Spleen (tissue), 11 donors: Measurements from ENCODE around the gene MTHFR. TPM values are rescaled to one million over a fixed set of nuclear protein-coding genes. Genes with fewer than 3 reads are reported as not detected.

Experiments used
- DNase-seq: peaks from one replicate; pipeline ENCODE4 v3.0.0-alpha.2; 2020
- H3K27ac ChIP-seq, 8 donors: fragments of 200-600 bp; sonication (generic) in 7 of 8; 1 replicate in 4 of 8; 2 replicates in 4 of 8; pipeline versions ENCODE4 v1.5.0 to v1.8.0; 2016 to 2021; ENCODE audit warnings: inconsistent platforms in 4 of 8, mild to moderate bottlenecking in 4 of 8, moderate library complexity in 1 of 8
- H3K27me3 ChIP-seq, 7 donors: fragments of 200-600 bp; sonication (generic) in 6 of 7; replicated peaks in 1 of 7; 1 replicate in 4 of 7; 2 replicates in 3 of 7; pipeline versions ENCODE4 v1.5.0 to v1.8.0; 2016 to 2021; ENCODE audit warnings: inconsistent platforms in 3 of 7, mild to moderate bottlenecking in 1 of 7
- H3K36me3 ChIP-seq, 6 donors: fragments of 200-600 bp; sonication (generic) in 5 of 6; 1 replicate in 4 of 6; 2 replicates in 2 of 6; pipeline versions ENCODE4 v1.5.0 to v1.8.0; 2016 to 2021; ENCODE audit warnings: inconsistent platforms in 2 of 6
- H3K4me1 ChIP-seq, 6 donors: fragments of 200-600 bp; sonication (generic) in 5 of 6; 1 replicate in 3 of 6; 2 replicates in 3 of 6; pipeline versions ENCODE4 v1.5.0 to v1.8.0; 2016 to 2021; ENCODE audit warnings: inconsistent platforms in 3 of 6
- H3K4me3 ChIP-seq, 8 donors: fragments of 200-600 bp; sonication (generic) in 7 of 8; 1 replicate in 4 of 8; 2 replicates in 4 of 8; pipeline versions ENCODE4 v1.5.0 to v1.8.0; 2016 to 2021; ENCODE audit warnings: inconsistent platforms in 4 of 8, mild to moderate bottlenecking in 4 of 8, moderate library complexity in 2 of 8
- H3K9me3 ChIP-seq, 8 donors: fragments of 200-600 bp; sonication (generic) in 7 of 8; 1 replicate in 4 of 8; 2 replicates in 4 of 8; pipeline versions ENCODE4 v1.5.0 to v1.8.0; 2016 to 2021; ENCODE audit warnings: inconsistent platforms in 4 of 8
- CTCF ChIP-seq, 11 experiments: fragments of 200-600 bp in 7 of 11; fragments of 450-650 bp in 4 of 11; sonication (generic) in 4 of 11; IDR thresholded peaks in 8 of 11; conservative IDR thresholded peaks in 3 of 11; 1 replicate in 7 of 11; 2 replicates in 4 of 11; pipeline versions ENCODE4 v1.4.0 to v1.8.0; 2016 to 2021; ENCODE audit warnings: antibody characterized with exemption in 11 of 11, inconsistent platforms in 4 of 11, mild to moderate bottlenecking in 1 of 11
- POLR2A ChIP-seq, 3 donors: fragments of 450-650 bp; IDR thresholded peaks; one replicate each; pipeline ENCODE4 v1.5.1; 2017; ENCODE audit warnings: antibody characterized with exemption in 3 of 3, mild to moderate bottlenecking in 1 of 3
- POLR2AphosphoS5 ChIP-seq, 3 donors: sonication (generic); formaldehyde crosslinking; IDR thresholded peaks; one replicate each; pipeline ENCODE4 v1.5.1; 2017; ENCODE audit warnings: antibody characterized with exemption in 3 of 3
- WGBS, 5 donors: extraction: QIAGEN DNeasy Blood & Tissue Kit in 3 of 5; methylation state at CpG; one replicate each; pipeline versions ENCODE4 v1.1.5 to v1.1.7; 2013 to 2018; 5-methylcytosine and 5-hydroxymethylcytosine counted together
- intact Hi-C: fragments of 100-400 bp; cut with DNase I; formaldehyde crosslinking; loops from one replicate; pipeline ENCODE4 v1.15.0; 2023; ENCODE audit warnings: low total_unique reads
- polyA plus RNA-seq, 3 donors: library from polyadenylated mRNA; stranded (reverse); fragments of 200-250 nt; gene quantifications; one replicate each; pipeline ENCODE4 v1.2.1, GENCODE V29; 2013
- total RNA-seq, 7 donors: library from RNA; depleted of rRNA in 3 of 7; stranded (reverse); fragments of >200 nt in 3 of 7; fragmentation: NEBNext Ultra II Directional in 4 of 7; extraction: Animal tissue kit (Norgen Biotek cat#: 25700) in 4 of 7; gene quantifications; one replicate each; pipeline versions ENCODE4 v1.1.0 to v1.2.1, GENCODE V29; 2016 to 2021
- donor health status: healthy with polysubstance abuse.
- donor health status: DM: no; HTN: no; CAD: no; lungs with moderate emphysema.
- donor health status: DM: no; HTN: no; CAD: no.
- donor health status: Bipolar disorder and iron deficiency.
- donor health status: healthy.
- donor health status: DM: no; HTN: no; CAD: no.
- donor health status: DM: yes; HTN: yes; CAD: no.

Gene MTHFR
- total and polyA plus RNA-seq, 10 donors: 6.7 to 79.8 (median 67.7) TPM

GRCh38 chr1:11768821-11769220 is 36.9 kb downstream of the MTHFR start:
- 43 to 61% (median 57%) methylated on average over 4 of the region's 4 CpGs for WGBS, 5 donors
- TF ChIP-seq POLR2AphosphoS5 (IDR thresholded peaks at IDR 0.05) (no peak), CTCF (IDR thresholded peaks at IDR 0.05 in 8 of 11, conservative IDR thresholded peaks at IDR 0.05 in 3 of 11) (no peak), POLR2A (IDR thresholded peaks at IDR 0.05) (no peak)
- no peak for DNase-seq
- intact Hi-C loops: no loop called here
- Histone ChIP-seq H3K27me3 (peaks cover 0 to 7% (median 0%) of the 10 kb centered on the region in 7 donors), H3K4me3 (no peak overlapping the region), H3K27ac (no peak overlapping the region), H3K36me3 (no peaks in the 10 kb centered on the region), H3K4me1 (peaks cover 0 to 7% (median 0%) of the 10 kb centered on the region in 6 donors), H3K9me3 (no peaks in the 10 kb centered on the region)

DNA sequence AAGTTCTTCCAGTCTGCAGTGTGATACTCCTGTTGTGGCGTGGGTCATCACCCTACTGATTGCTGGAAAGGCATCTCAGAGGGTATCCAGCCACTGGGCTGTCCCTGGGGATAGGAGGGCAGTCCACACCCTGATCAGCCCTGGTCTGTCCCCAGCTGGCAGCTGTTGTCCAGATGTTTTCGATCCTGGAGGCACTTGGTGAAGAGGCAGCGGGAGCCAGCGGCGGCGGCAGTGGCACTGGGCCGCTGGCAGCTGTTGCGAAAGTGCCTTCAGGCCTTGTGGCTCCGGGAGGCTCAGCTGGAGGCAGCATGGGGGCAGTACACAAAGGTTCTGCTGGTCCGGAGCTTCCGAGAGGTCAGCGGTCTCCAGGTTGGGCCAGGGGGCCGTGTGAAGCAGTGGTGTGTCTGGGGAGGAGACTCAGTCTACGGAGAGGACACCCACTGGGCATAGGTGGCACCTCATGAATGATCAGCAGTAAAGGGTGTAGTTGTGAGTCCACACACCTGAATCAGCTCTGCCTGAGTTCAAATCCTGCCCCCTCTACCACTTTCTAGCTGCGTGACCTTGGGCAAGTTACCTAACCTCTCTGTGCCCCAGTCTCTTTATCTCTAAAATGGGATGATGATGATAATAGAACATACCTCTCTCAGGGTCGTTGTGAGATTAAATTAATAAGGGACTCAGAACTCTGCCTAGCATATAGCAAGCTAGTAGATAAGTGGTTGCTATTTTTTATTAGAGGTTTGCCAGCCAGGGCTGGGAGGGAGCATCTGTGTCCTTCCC is 37.7 kb downstream of the MTHFR start:
- WGBS, 5 donors: 70 to 82% (median 73%) methylated on average over 11 to 16 of the region's 16 CpGs
- TF ChIP-seq CTCF (IDR thresholded peaks at IDR 0.05 in 8 of 11, conservative IDR thresholded peaks at IDR 0.05 in 3 of 11) (no peak), POLR2AphosphoS5 (IDR thresholded peaks at IDR 0.05) (peak in 1 of 3 donors; percentile 39), POLR2A (IDR thresholded peaks at IDR 0.05) (no peak)
- Histone ChIP-seq H3K9me3 (no peaks in the 10 kb centered on the region), H3K27me3 (peaks cover 0 to 7% (median 0%) of the 10 kb centered on the region in 7 donors), H3K4me1 (peaks cover 0 to 7% (median 0%) of the 10 kb centered on the region in 6 donors), H3K27ac (no peak overlapping the region), H3K36me3 (no peaks in the 10 kb centered on the region), H3K4me3 (no peak overlapping the region)
- no peak for DNase-seq
- intact Hi-C loops: no loop called here

DNA sequence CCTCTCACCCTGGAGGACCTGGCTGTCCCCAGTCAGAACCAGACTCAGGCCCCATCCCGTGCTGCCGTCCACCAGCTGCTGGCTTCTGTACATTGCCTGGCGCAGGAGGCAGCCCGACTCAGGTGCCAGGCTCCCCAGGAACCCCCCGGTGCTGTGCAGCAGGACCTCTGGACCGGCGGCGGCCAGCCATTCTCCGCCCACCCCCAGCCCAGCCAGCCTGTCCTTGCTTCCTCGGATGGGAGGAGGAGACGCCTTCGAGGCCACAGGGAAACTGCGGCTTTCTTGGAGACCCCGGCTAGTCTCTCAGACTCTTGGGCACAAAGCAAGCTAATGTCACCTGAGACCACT is 39.4 kb downstream of the MTHFR start:
- 85 to 87% (median 86%) methylated on average over 14 of the region's 14 CpGs; no CpG with 5 or more reads in 1 of the 5 donors for WGBS, 5 donors
- TF ChIP-seq POLR2A (IDR thresholded peaks at IDR 0.05): no peak
- TF ChIP-seq POLR2AphosphoS5 (IDR thresholded peaks at IDR 0.05): no peak
- TF ChIP-seq CTCF (IDR thresholded peaks at IDR 0.05 in 8 of 11, conservative IDR thresholded peaks at IDR 0.05 in 3 of 11): no peak
- intact Hi-C loops: no loop called here
- Histone ChIP-seq H3K36me3 (no peaks in the 10 kb centered on the region), H3K27ac (no peak overlapping the region), H3K9me3 (no peaks in the 10 kb centered on the region), H3K4me3 (no peak overlapping the region), H3K27me3 (peaks cover 0 to 22% (median 13%) of the 10 kb centered on the region in 7 donors), H3K4me1 (peaks cover 0 to 17% (median 9%) of the 10 kb centered on the region in 6 donors)
- no peak for DNase-seq

DNA sequence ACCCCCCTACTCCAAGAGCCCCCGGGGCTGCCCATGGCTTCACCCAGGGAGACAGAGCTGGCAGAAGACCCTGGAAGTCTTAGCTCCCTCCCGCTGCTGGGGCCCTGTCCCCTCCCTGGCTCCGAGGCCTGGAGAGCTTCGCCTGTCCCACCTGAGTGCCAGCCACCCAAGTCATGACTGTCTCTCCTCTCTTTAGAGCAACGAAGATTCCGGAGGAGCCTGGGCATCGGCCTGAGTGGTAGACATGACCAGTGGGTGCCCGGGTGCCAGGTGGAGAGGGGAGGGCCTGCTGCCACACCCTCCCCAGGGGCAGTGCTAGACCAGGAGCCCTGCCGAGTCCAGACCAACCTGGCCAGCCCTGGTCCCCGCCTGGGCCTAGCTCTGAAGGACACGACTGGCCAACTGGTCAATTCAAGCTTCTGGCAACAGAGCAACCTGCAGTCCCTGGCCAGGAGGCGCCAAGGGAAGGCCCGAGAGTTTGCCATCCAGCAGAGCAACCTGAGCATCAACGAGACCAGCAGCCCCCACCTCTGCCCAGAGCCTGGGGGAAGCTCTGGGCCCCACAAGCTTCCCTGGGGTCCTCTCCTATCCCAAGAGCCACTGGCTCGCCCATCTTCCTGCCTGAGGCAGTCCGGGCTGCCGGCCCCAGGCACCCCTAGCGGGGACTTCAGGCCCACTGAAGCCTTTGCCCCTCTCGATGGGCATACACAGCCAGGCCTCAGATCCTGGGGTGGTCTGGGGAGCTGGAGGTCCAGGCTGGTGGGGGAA is 39.9 kb downstream of the MTHFR start:
- no peak for DNase-seq

More for the DNA sequence above, 39.9 kb downstream of the MTHFR start:
- WGBS, 5 donors: 73 to 94% (median 87%) methylated on average over 10 to 19 of the region's 19 CpGs
- Histone ChIP-seq H3K4me3 (no peak overlapping the region), H3K9me3 (no peaks in the 10 kb centered on the region), H3K4me1 (peaks cover 0 to 17% (median 9%) of the 10 kb centered on the region in 6 donors), H3K27me3 (peaks cover 0 to 28% (median 17%) of the 10 kb centered on the region in 7 donors), H3K27ac (no peak overlapping the region), H3K36me3 (no peaks in the 10 kb centered on the region)
- TF ChIP-seq CTCF (IDR thresholded peaks at IDR 0.05 in 8 of 11, conservative IDR thresholded peaks at IDR 0.05 in 3 of 11) (no peak), POLR2A (IDR thresholded peaks at IDR 0.05) (no peak), POLR2AphosphoS5 (IDR thresholded peaks at IDR 0.05) (no peak)
- intact Hi-C loops: no loop called here
